Measurements from ENCODE around the gene LRRC40.

GRCh38 chr1:70109241-70109640 is 96.1 kb downstream of the LRRC40 start:
- TF ChIP-seq POLR2AphosphoS5 (IDR thresholded peaks at IDR 0.05; ENCODE audit: low read depth, low read length), result no peak
- no peak for TF ChIP-seq POLR2A (IDR thresholded peaks at IDR 0.05; ENCODE audit: low read depth, low read length)
- TF ChIP-seq TAF1 (IDR thresholded peaks at IDR 0.05; ENCODE audit: borderline replicate concordance, low read depth, low read length), result no peak

All from GM12892 (cell line).